Measurements from ENCODE around the gene ACSL1.
"Not testable (repeated sequence)": the region's sequence is repeated elsewhere in the genome, so short reads cannot be mapped to it uniquely, and the experiment has no call there.

DNA sequence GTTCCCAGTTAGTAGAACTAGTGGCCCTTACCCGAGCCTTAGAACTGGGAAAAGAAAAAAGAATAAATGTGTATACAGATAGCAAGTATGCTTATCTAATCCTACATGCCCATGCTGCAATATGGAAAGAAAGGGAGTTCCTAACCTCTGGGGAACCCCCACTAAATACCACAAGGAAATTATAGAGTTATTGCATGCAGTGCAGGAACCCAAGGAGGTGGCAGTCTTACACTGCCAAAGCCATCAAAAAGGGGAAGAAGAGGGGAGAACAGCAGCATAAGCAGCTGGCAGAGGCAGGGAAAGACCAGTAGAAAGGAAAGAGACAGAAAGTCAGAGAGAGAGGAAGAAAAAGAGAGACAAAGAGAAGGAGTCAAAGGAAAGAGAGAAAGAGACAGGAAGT is 86.2 kb downstream of the ACSL1 start:
- TF ChIP-seq, protein P1, sequence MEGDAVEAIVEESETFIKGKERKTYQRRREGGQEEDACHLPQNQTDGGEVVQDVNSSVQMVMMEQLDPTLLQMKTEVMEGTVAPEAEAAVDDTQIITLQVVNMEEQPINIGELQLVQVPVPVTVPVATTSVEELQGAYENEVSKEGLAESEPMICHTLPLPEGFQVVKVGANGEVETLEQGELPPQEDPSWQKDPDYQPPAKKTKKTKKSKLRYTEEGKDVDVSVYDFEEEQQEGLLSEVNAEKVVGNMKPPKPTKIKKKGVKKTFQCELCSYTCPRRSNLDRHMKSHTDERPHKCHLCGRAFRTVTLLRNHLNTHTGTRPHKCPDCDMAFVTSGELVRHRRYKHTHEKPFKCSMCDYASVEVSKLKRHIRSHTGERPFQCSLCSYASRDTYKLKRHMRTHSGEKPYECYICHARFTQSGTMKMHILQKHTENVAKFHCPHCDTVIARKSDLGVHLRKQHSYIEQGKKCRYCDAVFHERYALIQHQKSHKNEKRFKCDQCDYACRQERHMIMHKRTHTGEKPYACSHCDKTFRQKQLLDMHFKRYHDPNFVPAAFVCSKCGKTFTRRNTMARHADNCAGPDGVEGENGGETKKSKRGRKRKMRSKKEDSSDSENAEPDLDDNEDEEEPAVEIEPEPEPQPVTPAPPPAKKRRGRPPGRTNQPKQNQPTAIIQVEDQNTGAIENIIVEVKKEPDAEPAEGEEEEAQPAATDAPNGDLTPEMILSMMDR (IDR thresholded peaks at IDR 0.05): not testable (repeated sequence)
- not testable (repeated sequence) for TF ChIP-seq ZFX (IDR thresholded peaks at IDR 0.05; ENCODE audit: borderline replicate concordance)
